ENCODE measurements around the gene TFCP2L1. TPM values are rescaled to one million over a fixed set of nuclear protein-coding genes. Genes with fewer than 3 reads are reported as not detected.

The TFCP2L1 gene
- total RNA-seq, 1 experiment from 2014 or later: 2.4 TPM

DNA sequence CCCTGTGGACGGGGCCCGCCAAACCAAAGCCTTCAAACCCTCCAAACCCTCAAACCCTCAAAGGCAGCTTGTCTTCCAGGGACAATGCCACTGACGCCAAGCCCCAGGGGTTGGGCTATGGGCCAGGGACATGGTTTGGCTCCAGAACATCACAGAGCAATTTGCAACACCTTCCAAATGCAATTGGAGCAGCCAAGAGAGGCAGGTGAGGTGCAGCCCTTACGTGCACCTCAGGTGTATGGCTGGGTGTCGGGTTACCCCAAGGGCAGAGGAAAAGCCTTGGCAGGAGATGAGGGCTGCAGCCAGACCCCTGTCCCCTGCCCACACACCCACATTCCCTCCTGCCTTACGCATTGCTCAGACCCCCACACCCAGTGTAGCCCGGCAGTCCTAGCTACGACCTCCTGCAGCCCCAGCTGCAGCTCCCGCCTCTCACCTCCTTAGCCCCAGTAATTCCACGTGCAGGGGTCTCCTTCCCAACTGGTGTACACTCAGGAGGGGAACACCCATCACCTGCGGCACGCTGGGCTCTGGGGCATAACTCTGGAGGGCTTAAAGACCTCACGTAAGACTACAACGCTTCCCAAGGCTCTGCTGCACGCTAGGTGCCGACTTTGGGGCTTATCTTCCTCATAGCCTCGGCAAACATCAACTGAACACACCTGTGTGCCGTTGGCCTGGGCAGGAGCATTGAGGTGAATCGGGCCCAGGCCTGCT is 88.7 kb downstream of the TFCP2L1 start:
- Histone ChIP-seq H3K27me3 (ENCODE audit: low read length) (no peaks in the 10 kb centered on the region), H3K4me1 (ENCODE audit: insufficient read depth, low read length) (peaks cover 9% of the 10 kb centered on the region; the same call in 1 of the 2 replicates), H2AFZ (ENCODE audit: low read length) (no peak overlapping the region), H3K27ac (ENCODE audit: low read length) (no peak overlapping the region), H3K36me3 (ENCODE audit: low read depth, low read length) (no peaks in the 10 kb centered on the region), H3K79me2 (ENCODE audit: low read length) (no peaks in the 10 kb centered on the region), H3K4me3 (ENCODE audit: low read length) (no peak overlapping the region), H3K9me2 (replicated peaks; ENCODE audit: low read length) (no peaks in the 10 kb centered on the region), H3K9me3 (ENCODE audit: low read length) (no peaks in the 10 kb centered on the region), H3K4me2 (ENCODE audit: low read length) (no peak overlapping the region), H3K9ac (ENCODE audit: low read length) (no peak overlapping the region), H3F3A (ENCODE audit: low read length, unreplicated experiment) (no peaks in the 10 kb centered on the region), H4K20me1 (ENCODE audit: low read length) (no peaks in the 10 kb centered on the region)
- ATAC-seq (no peak), DNase-seq (no peak)
- TF ChIP-seq EZH2phosphoT487 (IDR thresholded peaks at IDR 0.05; ENCODE audit: borderline replicate concordance, low read length): no peak
- no peak for TF ChIP-seq EZH2 (IDR thresholded peaks at IDR 0.05; ENCODE audit: low read length, unreplicated experiment)
- TF ChIP-seq, protein P1, sequence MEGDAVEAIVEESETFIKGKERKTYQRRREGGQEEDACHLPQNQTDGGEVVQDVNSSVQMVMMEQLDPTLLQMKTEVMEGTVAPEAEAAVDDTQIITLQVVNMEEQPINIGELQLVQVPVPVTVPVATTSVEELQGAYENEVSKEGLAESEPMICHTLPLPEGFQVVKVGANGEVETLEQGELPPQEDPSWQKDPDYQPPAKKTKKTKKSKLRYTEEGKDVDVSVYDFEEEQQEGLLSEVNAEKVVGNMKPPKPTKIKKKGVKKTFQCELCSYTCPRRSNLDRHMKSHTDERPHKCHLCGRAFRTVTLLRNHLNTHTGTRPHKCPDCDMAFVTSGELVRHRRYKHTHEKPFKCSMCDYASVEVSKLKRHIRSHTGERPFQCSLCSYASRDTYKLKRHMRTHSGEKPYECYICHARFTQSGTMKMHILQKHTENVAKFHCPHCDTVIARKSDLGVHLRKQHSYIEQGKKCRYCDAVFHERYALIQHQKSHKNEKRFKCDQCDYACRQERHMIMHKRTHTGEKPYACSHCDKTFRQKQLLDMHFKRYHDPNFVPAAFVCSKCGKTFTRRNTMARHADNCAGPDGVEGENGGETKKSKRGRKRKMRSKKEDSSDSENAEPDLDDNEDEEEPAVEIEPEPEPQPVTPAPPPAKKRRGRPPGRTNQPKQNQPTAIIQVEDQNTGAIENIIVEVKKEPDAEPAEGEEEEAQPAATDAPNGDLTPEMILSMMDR (conservative IDR thresholded peaks at IDR 0.05; ENCODE audit: low read depth, low read length): no peak
- no TSS peak for BruUV-seq (replicated peaks)
- ChIA-PET POLR2A (ENCODE audit: unreplicated experiment) (no interaction called here), CTCF (no interaction called here)
- intact Hi-C loops (cut with micrococcal nuclease): no loop called here

DNA sequence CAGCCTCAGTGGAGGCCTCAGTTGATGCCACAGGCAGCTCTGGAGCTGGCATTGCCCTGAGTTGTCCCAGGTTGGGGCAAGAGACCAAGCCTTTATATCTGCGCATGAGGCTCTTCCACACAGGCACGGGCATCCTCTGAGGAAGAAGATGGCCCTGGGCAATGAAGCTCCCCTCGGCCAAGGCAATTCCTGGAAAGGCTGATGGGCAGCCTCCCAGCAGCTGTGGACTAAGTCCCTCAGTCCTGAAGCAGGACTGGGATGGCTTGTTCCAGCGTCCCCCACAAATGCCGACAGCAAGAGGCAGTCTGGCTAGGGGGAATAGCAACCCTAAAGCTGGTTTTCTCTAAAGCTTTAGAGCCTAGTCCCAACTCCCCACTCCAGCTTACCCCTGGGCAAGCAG is 90.0 kb downstream of the TFCP2L1 start:
- no peaks in the 10 kb centered on the region for H3K9me3 ChIP-seq (ENCODE audit: low read length)
- no peak overlapping the region for H2AFZ ChIP-seq (ENCODE audit: low read length)
- H3K36me3 ChIP-seq (ENCODE audit: low read depth, low read length): no peaks in the 10 kb centered on the region
- H3K4me3 ChIP-seq (ENCODE audit: low read length): no peak overlapping the region
- H3K9ac ChIP-seq (ENCODE audit: low read length): no peak overlapping the region
- no peaks in the 10 kb centered on the region for H4K20me1 ChIP-seq (ENCODE audit: low read length)
- DNase-seq (no peak), ATAC-seq (no peak)
- intact Hi-C loops (cut with micrococcal nuclease): no loop called here
- CTCF ChIA-PET: no interaction called here
- no peak overlapping the region for H3K27ac ChIP-seq (ENCODE audit: low read length)
- POLR2A ChIA-PET (ENCODE audit: unreplicated experiment): no interaction called here
- H3K4me1 ChIP-seq (ENCODE audit: insufficient read depth, low read length): peaks cover 9% of the 10 kb centered on the region; the same call in 1 of the 2 replicates
- H3K4me2 ChIP-seq (ENCODE audit: low read length): no peak overlapping the region
- no peaks in the 10 kb centered on the region for H3F3A ChIP-seq (ENCODE audit: low read length, unreplicated experiment)
- H3K27me3 ChIP-seq (ENCODE audit: low read length): no peaks in the 10 kb centered on the region
- no peaks in the 10 kb centered on the region for H3K9me2 ChIP-seq (replicated peaks; ENCODE audit: low read length)
- TF ChIP-seq EZH2phosphoT487 (IDR thresholded peaks at IDR 0.05; ENCODE audit: borderline replicate concordance, low read length) (no peak), EZH2 (IDR thresholded peaks at IDR 0.05; ENCODE audit: low read length, unreplicated experiment) (no peak)
- TF ChIP-seq, protein P1 (conservative IDR thresholded peaks at IDR 0.05; ENCODE audit: low read depth, low read length): no peak
- no TSS peak for BruUV-seq (replicated peaks)
- no peaks in the 10 kb centered on the region for H3K79me2 ChIP-seq (ENCODE audit: low read length)

DNA sequence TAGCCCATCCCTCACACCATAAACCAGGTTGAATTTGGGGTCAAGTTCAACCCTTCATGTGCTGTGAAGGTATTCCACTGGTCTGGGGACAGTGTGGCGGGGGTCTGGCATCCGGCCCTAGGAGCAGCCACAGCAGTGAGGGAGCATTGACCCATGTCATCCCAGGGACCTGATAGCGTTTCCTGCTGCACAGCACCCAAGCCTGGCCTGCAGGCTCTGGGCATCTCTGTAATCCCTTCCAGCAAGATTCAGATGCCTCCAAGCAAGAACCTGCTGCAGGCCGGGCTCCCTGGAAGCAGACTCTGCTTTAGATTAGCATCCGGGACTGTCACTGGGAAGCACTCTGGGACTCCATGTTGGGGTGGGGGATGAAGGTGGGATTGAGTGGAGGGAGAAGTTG is 90.4 kb downstream of the TFCP2L1 start:
- CTCF ChIA-PET: no interaction called here

More for the DNA sequence above, 90.4 kb downstream of the TFCP2L1 start:
- BruUV-seq (replicated peaks): no TSS peak
- TF ChIP-seq EZH2 (IDR thresholded peaks at IDR 0.05; ENCODE audit: low read length, unreplicated experiment) (no peak), EZH2phosphoT487 (IDR thresholded peaks at IDR 0.05; ENCODE audit: borderline replicate concordance, low read length) (no peak)
- TF ChIP-seq, protein P1 (conservative IDR thresholded peaks at IDR 0.05; ENCODE audit: low read depth, low read length): no peak
- H3K36me3 ChIP-seq (ENCODE audit: low read depth, low read length): no peaks in the 10 kb centered on the region
- H2AFZ ChIP-seq (ENCODE audit: low read length): no peak overlapping the region
- peaks cover 9% of the 10 kb centered on the region; the same call in 1 of the 2 replicates for H3K4me1 ChIP-seq (ENCODE audit: insufficient read depth, low read length)
- H3K27ac ChIP-seq (ENCODE audit: low read length): no peak overlapping the region
- no peaks in the 10 kb centered on the region for H3K79me2 ChIP-seq (ENCODE audit: low read length)
- no peaks in the 10 kb centered on the region for H3K27me3 ChIP-seq (ENCODE audit: low read length)
- no peak overlapping the region for H3K9ac ChIP-seq (ENCODE audit: low read length)
- no peaks in the 10 kb centered on the region for H3F3A ChIP-seq (ENCODE audit: low read length, unreplicated experiment)
- H3K4me2 ChIP-seq (ENCODE audit: low read length): no peak overlapping the region
- POLR2A ChIA-PET (ENCODE audit: unreplicated experiment): no interaction called here
- H3K4me3 ChIP-seq (ENCODE audit: low read length): no peak overlapping the region
- no peaks in the 10 kb centered on the region for H3K9me2 ChIP-seq (replicated peaks; ENCODE audit: low read length)
- DNase-seq (no peak), ATAC-seq (no peak)
- intact Hi-C loops (cut with micrococcal nuclease): no loop called here
- no peaks in the 10 kb centered on the region for H4K20me1 ChIP-seq (ENCODE audit: low read length)
- H3K9me3 ChIP-seq (ENCODE audit: low read length): no peaks in the 10 kb centered on the region
